Stimulated activated CD8-positive, alpha-beta memory T cell treated with anti-CD3 and anti-CD28 coated beads, Interleukin-4, amount 100 ng/mL, for 1 hour (primary cell): ENCODE results near the gene COLGALT1.
A peak's percentile ranks its signal among the peaks of the same experiment; 100 is the strongest.
"Not testable (repeated sequence)": the region's sequence is repeated elsewhere in the genome, so short reads cannot be mapped to it uniquely, and the experiment has no call there.

Experiments used
- DNase-seq, 2 donors: peaks; one replicate each; pipeline ENCODE4 v3.0.0-alpha.2; 2020; ENCODE audit warnings: low read depth in 2 of 2, low spot score in 1 of 2

The COLGALT1 gene

GRCh38 chr19:17532557-17532956 is 22.9 kb upstream of the COLGALT1 start:
- no peak for DNase-seq

- no peak for DNase-seq
Observed at GRCh38 chr19:17534767-17535166, 20.7 kb upstream of the COLGALT1 start.

GRCh38 chr19:17536955-17537354 is 18.5 kb upstream of the COLGALT1 start:
- DNase-seq, result no peak

GRCh38 chr19:17538684-17539237 is 16.7 kb upstream of the COLGALT1 start:
- DNase-seq, result no peak

GRCh38 chr19:17539238-17540117 is 16.0 kb upstream of the COLGALT1 start:
- peak; percentile 91 to 93 for DNase-seq

GRCh38 chr19:17540174-17540573 is 15.3 kb upstream of the COLGALT1 start:
- no peak for DNase-seq

- DNase-seq, result no peak
Observed at GRCh38 chr19:17541184-17541759, 14.2 kb upstream of the COLGALT1 start.

GRCh38 chr19:17542042-17542441 is 13.4 kb upstream of the COLGALT1 start:
- no peak for DNase-seq

- no peak for DNase-seq
Observed at GRCh38 chr19:17542793-17543582, 12.5 kb upstream of the COLGALT1 start.

GRCh38 chr19:17543986-17544385 is 11.5 kb upstream of the COLGALT1 start:
- DNase-seq, result no peak

GRCh38 chr19:17544418-17544817 is 11.0 kb upstream of the COLGALT1 start:
- DNase-seq, result no peak

GRCh38 chr19:17548145-17548544 is 7.3 kb upstream of the COLGALT1 start:
- no peak for DNase-seq

- DNase-seq, result no peak
Observed at GRCh38 chr19:17549085-17549740, 6.2 kb upstream of the COLGALT1 start.

- no peak for DNase-seq
Observed at GRCh38 chr19:17550076-17550667, 5.3 kb upstream of the COLGALT1 start.

- not testable (repeated sequence) for DNase-seq
Observed at GRCh38 chr19:17552735-17553134, 2.7 kb upstream of the COLGALT1 start.

GRCh38 chr19:17553256-17553655 is 2.2 kb upstream of the COLGALT1 start:
- no peak for DNase-seq

GRCh38 chr19:17554968-17555479 is 425 bp upstream of the COLGALT1 start:
- no peak for DNase-seq

- no peak for DNase-seq
Observed at GRCh38 chr19:17555929-17556813, 722 bp downstream of the COLGALT1 start.

- DNase-seq, result no peak
Observed at GRCh38 chr19:17556995-17557394, 1.5 kb downstream of the COLGALT1 start.
